Activated CD4-positive, alpha-beta T cell treated with anti-CD3 and anti-CD28 coated beads, Interleukin-2, amount 10 ng/mL, durations not matched to agents 7 days and 5 days (primary cell): ENCODE results near the gene REN. TPM values are rescaled to one million over a fixed set of nuclear protein-coding genes. Genes with fewer than 3 reads are reported as not detected.

Experiments
- CTCF ChIA-PET: fragments of 350-600 bp; sonication (Branson Sonifier 250); formaldehyde crosslinking; loops from one replicate; lab custom pipeline; 2021; ENCODE audit warnings: antibody characterized with exemption; lab: Charles Lee
- POLR2A ChIA-PET: fragments of 350-600 bp; sonication (Branson Sonifier 250); formaldehyde crosslinking; loops from one replicate; lab custom pipeline; 2021; ENCODE audit warnings: antibody characterized with exemption; lab: Charles Lee
- DNase-seq: peaks from one replicate; pipeline ENCODE4 v3.0.0-alpha.2; 2020
- H3K27ac Mint-ChIP-seq: one replicate; pipeline ENCODE4 v1.8.0; 2021; ENCODE audit warnings: mild to moderate bottlenecking, moderate library complexity, mixed read lengths
- H3K27me3 Mint-ChIP-seq: one replicate; pipeline ENCODE4 v1.8.0; 2021; ENCODE audit warnings: mixed read lengths
- H3K36me3 Mint-ChIP-seq: one replicate; pipeline ENCODE4 v1.8.0; 2021; ENCODE audit warnings: low read depth, mixed read lengths
- H3K4me1 Mint-ChIP-seq: one replicate; pipeline ENCODE4 v1.8.0; 2021; ENCODE audit warnings: mixed read lengths
- H3K4me3 Mint-ChIP-seq: one replicate; pipeline ENCODE4 v1.8.0; 2021; ENCODE audit warnings: mild to moderate bottlenecking, moderate library complexity, mixed read lengths
- H3K9me3 Mint-ChIP-seq: one replicate; pipeline ENCODE4 v1.8.0; 2021; ENCODE audit warnings: mixed read lengths
- total RNA-seq, 2 experiments: library from RNA; stranded (reverse); gene quantifications; one replicate each; pipeline ENCODE4 v1.2.3, GENCODE V29; 2021

Gene REN
- not detected for total RNA-seq

GRCh38 chr1:204166219-204166618 is at the start of gene REN:
Gene REN (minus strand): TSS chr1:204166337. CDS start chr1:204166293, 44 bp downstream.
- no peak within 1 kb of the TSS for H3K4me3 Mint-ChIP-seq
- H3K9me3 Mint-ChIP-seq = peaks cover 28% of the 10 kb centered on the region
- CTCF ChIA-PET = interaction anchor here (0.7 to 1.4 kb wide), 3 partner anchors 22 to 229 kb away, joined by 3 read pairs; no protein-coding TSS in a partner anchor
- POLR2A ChIA-PET = no interaction called here
- DNase-seq = no peak
- H3K27ac Mint-ChIP-seq = no peak within 1 kb of the TSS
- H3K27me3 Mint-ChIP-seq = no peaks in the 10 kb centered on the region
- no peaks in the 10 kb centered on the region for H3K4me1 Mint-ChIP-seq
- peaks cover 1% of the 10 kb centered on the region for H3K36me3 Mint-ChIP-seq

GRCh38 chr1:204213668-204214662 is 47.8 kb upstream of the REN start, which contains the start of gene GOLT1A:
Gene GOLT1A (minus strand): TSS chr1:204213988. CDS start chr1:204213906, 82 bp downstream.
- H3K9me3 Mint-ChIP-seq = no peaks in the 10 kb centered on the region
- ChIA-PET POLR2A (no interaction called here), CTCF (interaction anchor here (0.6 to 1.6 kb wide), 6 partner anchors 8 to 209 kb away, joined by 3 to 4 read pairs (median 3); no protein-coding TSS in a partner anchor)
- no peak within 1 kb of the TSS for H3K27ac Mint-ChIP-seq
- DNase-seq = peak; percentile 42
- H3K27me3 Mint-ChIP-seq = peaks cover 5% of the 10 kb centered on the region
- peak within 1 kb of the TSS; percentile 3 for H3K4me3 Mint-ChIP-seq
- H3K4me1 Mint-ChIP-seq = peaks cover 12% of the 10 kb centered on the region
- no peaks in the 10 kb centered on the region for H3K36me3 Mint-ChIP-seq

GRCh38 chr1:204212715-204213114 is 46.6 kb upstream of the REN start:
- CTCF ChIA-PET = no interaction called here
- peaks cover 8% of the 10 kb centered on the region for H3K27me3 Mint-ChIP-seq
- POLR2A ChIA-PET = no interaction called here
- no peak overlapping the region for H3K4me3 Mint-ChIP-seq
- H3K4me1 Mint-ChIP-seq = peaks cover 7% of the 10 kb centered on the region
- DNase-seq = no peak
- no peaks in the 10 kb centered on the region for H3K36me3 Mint-ChIP-seq
- H3K9me3 Mint-ChIP-seq = no peaks in the 10 kb centered on the region
- H3K27ac Mint-ChIP-seq = no peak overlapping the region

GRCh38 chr1:204211046-204211445 is 44.9 kb upstream of the REN start:
- no peaks in the 10 kb centered on the region for H3K9me3 Mint-ChIP-seq
- no peak overlapping the region for H3K4me3 Mint-ChIP-seq
- no peaks in the 10 kb centered on the region for H3K36me3 Mint-ChIP-seq
- H3K27me3 Mint-ChIP-seq = peaks cover 16% of the 10 kb centered on the region
- no peak overlapping the region for H3K27ac Mint-ChIP-seq
- CTCF ChIA-PET = no interaction called here
- POLR2A ChIA-PET = no interaction called here
- no peak for DNase-seq
- peaks cover 7% of the 10 kb centered on the region for H3K4me1 Mint-ChIP-seq

- Mint-ChIP-seq H3K27ac (no peak overlapping the region), H3K4me1 (no peaks in the 10 kb centered on the region), H3K36me3 (no peaks in the 10 kb centered on the region), H3K4me3 (no peak overlapping the region), H3K27me3 (peaks cover 30% of the 10 kb centered on the region), H3K9me3 (no peaks in the 10 kb centered on the region)
- ChIA-PET POLR2A (no interaction called here), CTCF (interaction anchor here (0.6 to 2.4 kb wide), 8 partner anchors 9 to 152 kb away, joined by 3 to 10 read pairs (median 4); partner anchors contain the start of gene PLEKHA6)
- DNase-seq = peak; percentile 75
Observed at GRCh38 chr1:204207136-204207616, 41.0 kb upstream of the REN start.

- no peak overlapping the region for H3K4me3 Mint-ChIP-seq
- H3K27ac Mint-ChIP-seq = no peak overlapping the region
- ChIA-PET POLR2A (no interaction called here), CTCF (interaction anchor here (0.6 to 2.4 kb wide), 6 partner anchors 8 to 337 kb away, joined by 3 to 10 read pairs (median 4); partner anchors contain the start of gene GOLT1A)
- no peaks in the 10 kb centered on the region for H3K9me3 Mint-ChIP-seq
- no peak for DNase-seq
- H3K27me3 Mint-ChIP-seq = peaks cover 30% of the 10 kb centered on the region
- no peaks in the 10 kb centered on the region for H3K4me1 Mint-ChIP-seq
- H3K36me3 Mint-ChIP-seq = no peaks in the 10 kb centered on the region
Observed at GRCh38 chr1:204206121-204206520, 40.0 kb upstream of the REN start.

- no peak overlapping the region for H3K4me3 Mint-ChIP-seq
- ChIA-PET POLR2A (no interaction called here), CTCF (interaction anchor here (1.0 to 2.4 kb wide), 4 partner anchors 9 to 43 kb away, joined by 3 to 10 read pairs (median 4); partner anchors contain the start of gene GOLT1A)
- DNase-seq = no peak
- H3K9me3 Mint-ChIP-seq = no peaks in the 10 kb centered on the region
- no peaks in the 10 kb centered on the region for H3K4me1 Mint-ChIP-seq
- peaks cover 30% of the 10 kb centered on the region for H3K27me3 Mint-ChIP-seq
- H3K36me3 Mint-ChIP-seq = no peaks in the 10 kb centered on the region
- no peak overlapping the region for H3K27ac Mint-ChIP-seq
Observed at GRCh38 chr1:204205486-204205885, 39.3 kb upstream of the REN start.

- no peak for DNase-seq
- H3K4me1 Mint-ChIP-seq = no peaks in the 10 kb centered on the region
- ChIA-PET CTCF (interaction anchor here (2.4 kb wide), 1 partner anchor 14 kb away, joined by 6 read pairs; no protein-coding TSS in a partner anchor), POLR2A (no interaction called here)
- H3K9me3 Mint-ChIP-seq = no peaks in the 10 kb centered on the region
- H3K27ac Mint-ChIP-seq = no peak overlapping the region
- H3K27me3 Mint-ChIP-seq = peaks cover 30% of the 10 kb centered on the region
- H3K4me3 Mint-ChIP-seq = no peak overlapping the region
- no peaks in the 10 kb centered on the region for H3K36me3 Mint-ChIP-seq
Observed at GRCh38 chr1:204204944-204205343, 38.8 kb upstream of the REN start.

GRCh38 chr1:204203206-204203767 is 37.1 kb upstream of the REN start:
- no peaks in the 10 kb centered on the region for H3K36me3 Mint-ChIP-seq
- ChIA-PET POLR2A (no interaction called here), CTCF (no interaction called here)
- no peaks in the 10 kb centered on the region for H3K4me1 Mint-ChIP-seq
- peaks cover 27% of the 10 kb centered on the region for H3K27me3 Mint-ChIP-seq
- no peak for DNase-seq
- H3K4me3 Mint-ChIP-seq = no peak overlapping the region
- H3K9me3 Mint-ChIP-seq = no peaks in the 10 kb centered on the region
- H3K27ac Mint-ChIP-seq = no peak overlapping the region

GRCh38 chr1:204202481-204202880 is 36.3 kb upstream of the REN start:
- peaks cover 27% of the 10 kb centered on the region for H3K27me3 Mint-ChIP-seq
- ChIA-PET CTCF (no interaction called here), POLR2A (no interaction called here)

GRCh38 chr1:204201348-204202040 is 35.4 kb upstream of the REN start:
- Mint-ChIP-seq H3K4me1 (no peaks in the 10 kb centered on the region), H3K9me3 (no peaks in the 10 kb centered on the region), H3K36me3 (no peaks in the 10 kb centered on the region), H3K27ac (no peak overlapping the region), H3K27me3 (peaks cover 21% of the 10 kb centered on the region), H3K4me3 (no peak overlapping the region)
- DNase-seq = no peak
- POLR2A ChIA-PET = no interaction called here
- CTCF ChIA-PET = interaction anchor here (0.7 to 0.8 kb wide), 2 partner anchors 10 to 149 kb away, joined by 3 read pairs; no protein-coding TSS in a partner anchor

More at GRCh38 chr1:204202481-204202880, 36.3 kb upstream of the REN start:
- Mint-ChIP-seq H3K4me3 (no peak overlapping the region), H3K36me3 (no peaks in the 10 kb centered on the region), H3K4me1 (no peaks in the 10 kb centered on the region), H3K9me3 (no peaks in the 10 kb centered on the region), H3K27ac (no peak overlapping the region)
- no peak for DNase-seq

GRCh38 chr1:204199579-204199978 is 33.4 kb upstream of the REN start:
- no peak for DNase-seq
- Mint-ChIP-seq H3K36me3 (no peaks in the 10 kb centered on the region), H3K4me1 (peaks cover 5% of the 10 kb centered on the region), H3K4me3 (no peak overlapping the region), H3K27ac (no peak overlapping the region), H3K27me3 (peaks cover 8% of the 10 kb centered on the region), H3K9me3 (peaks cover 3% of the 10 kb centered on the region)
- CTCF ChIA-PET = interaction anchor here (1.0 kb wide), 1 partner anchor 16 kb away, joined by 3 read pairs; no protein-coding TSS in a partner anchor
- POLR2A ChIA-PET = no interaction called here
